ENCODE measurements around the gene YOD1.

GRCh38 chr1:207019661-207020060 lies 31.3 kb downstream of the YOD1 start:
- no peak for TF ChIP-seq EZH2 (IDR thresholded peaks at IDR 0.05; ENCODE audit: low read length, missing control alignments)
- TF ChIP-seq, protein P1, sequence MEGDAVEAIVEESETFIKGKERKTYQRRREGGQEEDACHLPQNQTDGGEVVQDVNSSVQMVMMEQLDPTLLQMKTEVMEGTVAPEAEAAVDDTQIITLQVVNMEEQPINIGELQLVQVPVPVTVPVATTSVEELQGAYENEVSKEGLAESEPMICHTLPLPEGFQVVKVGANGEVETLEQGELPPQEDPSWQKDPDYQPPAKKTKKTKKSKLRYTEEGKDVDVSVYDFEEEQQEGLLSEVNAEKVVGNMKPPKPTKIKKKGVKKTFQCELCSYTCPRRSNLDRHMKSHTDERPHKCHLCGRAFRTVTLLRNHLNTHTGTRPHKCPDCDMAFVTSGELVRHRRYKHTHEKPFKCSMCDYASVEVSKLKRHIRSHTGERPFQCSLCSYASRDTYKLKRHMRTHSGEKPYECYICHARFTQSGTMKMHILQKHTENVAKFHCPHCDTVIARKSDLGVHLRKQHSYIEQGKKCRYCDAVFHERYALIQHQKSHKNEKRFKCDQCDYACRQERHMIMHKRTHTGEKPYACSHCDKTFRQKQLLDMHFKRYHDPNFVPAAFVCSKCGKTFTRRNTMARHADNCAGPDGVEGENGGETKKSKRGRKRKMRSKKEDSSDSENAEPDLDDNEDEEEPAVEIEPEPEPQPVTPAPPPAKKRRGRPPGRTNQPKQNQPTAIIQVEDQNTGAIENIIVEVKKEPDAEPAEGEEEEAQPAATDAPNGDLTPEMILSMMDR (conservative IDR thresholded peaks at IDR 0.05 in 1 of 2, IDR thresholded peaks at IDR 0.05 in 1 of 2; ENCODE audit: low read depth in 1 of 2, low read length in 2 of 2): no peak

Measured in fibroblast of lung (primary cell).